22Rv1 (cell line): ENCODE data around the gene LCE3A.

ENCODE experiments used
- H3K27ac ChIP-seq: fragments of 450-650 bp; 2 replicates; pipeline ENCODE4 v1.5.1; 2017
- ZFX ChIP-seq: fragments of 450-650 bp; IDR thresholded peaks from 2 replicates; pipeline ENCODE4 v1.6.1; 2017; ENCODE audit warnings: antibody characterized with exemption, borderline replicate concordance
- TF ChIP-seq, protein P1 (sequence below): fragments of 450-650 bp; IDR thresholded peaks from 2 replicates; pipeline ENCODE4 v1.5.1; 2017; ENCODE audit warnings: mild to moderate bottlenecking

Gene LCE3A

DNA sequence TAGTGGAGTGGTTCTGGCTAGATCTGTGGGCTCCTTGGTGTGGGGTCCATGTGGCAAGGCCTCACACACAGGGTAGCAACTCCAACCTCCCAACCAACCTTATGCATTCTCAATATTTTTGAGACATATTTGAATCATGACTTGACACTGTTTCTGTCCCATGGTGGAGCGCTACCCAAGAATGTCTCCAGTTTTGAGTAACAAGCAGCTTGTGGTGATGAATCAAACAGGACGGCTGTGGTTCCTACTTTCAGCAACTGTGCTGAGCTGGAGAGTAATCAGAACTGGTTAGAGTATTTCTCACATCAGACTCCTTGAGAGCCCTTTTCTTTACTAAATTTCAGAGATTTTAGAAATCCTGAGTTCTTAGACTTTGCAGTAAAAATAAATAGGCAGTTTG lies 45.7 kb downstream of the LCE3A start:
- TF ChIP-seq ZFX, result no peak
- TF ChIP-seq, protein P1, sequence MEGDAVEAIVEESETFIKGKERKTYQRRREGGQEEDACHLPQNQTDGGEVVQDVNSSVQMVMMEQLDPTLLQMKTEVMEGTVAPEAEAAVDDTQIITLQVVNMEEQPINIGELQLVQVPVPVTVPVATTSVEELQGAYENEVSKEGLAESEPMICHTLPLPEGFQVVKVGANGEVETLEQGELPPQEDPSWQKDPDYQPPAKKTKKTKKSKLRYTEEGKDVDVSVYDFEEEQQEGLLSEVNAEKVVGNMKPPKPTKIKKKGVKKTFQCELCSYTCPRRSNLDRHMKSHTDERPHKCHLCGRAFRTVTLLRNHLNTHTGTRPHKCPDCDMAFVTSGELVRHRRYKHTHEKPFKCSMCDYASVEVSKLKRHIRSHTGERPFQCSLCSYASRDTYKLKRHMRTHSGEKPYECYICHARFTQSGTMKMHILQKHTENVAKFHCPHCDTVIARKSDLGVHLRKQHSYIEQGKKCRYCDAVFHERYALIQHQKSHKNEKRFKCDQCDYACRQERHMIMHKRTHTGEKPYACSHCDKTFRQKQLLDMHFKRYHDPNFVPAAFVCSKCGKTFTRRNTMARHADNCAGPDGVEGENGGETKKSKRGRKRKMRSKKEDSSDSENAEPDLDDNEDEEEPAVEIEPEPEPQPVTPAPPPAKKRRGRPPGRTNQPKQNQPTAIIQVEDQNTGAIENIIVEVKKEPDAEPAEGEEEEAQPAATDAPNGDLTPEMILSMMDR, result no peak
- H3K27ac ChIP-seq, result no peak overlapping the region
